DOHH2 (cell line): Measurements from ENCODE around the gene RBMS3.

Experiments
- CTCF ChIP-seq: fragments of 200-600 bp; sonication (generic); IDR thresholded peaks from one replicate; pipeline ENCODE4 v1.5.1; 2014; ENCODE audit warnings: antibody characterized with exemption, mild to moderate bottlenecking, low read depth, low read length; ENCODE audit not compliant: poor library complexity, severe bottlenecking
- EZH2phosphoT487 ChIP-seq: fragments of 200-600 bp; sonication (generic); IDR thresholded peaks from 2 replicates; pipeline ENCODE4 v1.6.1; 2017; ENCODE audit warnings: borderline replicate concordance, mild to moderate bottlenecking, antibody characterized with exemption, low read length, moderate library complexity, mixed read lengths

GRCh38 chr3:29319262-29319661 lies 38.4 kb downstream of the RBMS3 start:
- TF ChIP-seq EZH2phosphoT487: no peak
- TF ChIP-seq CTCF: no peak
